ENCODE results near the gene NR1D2.
"Not testable (repeated sequence)": the region's sequence is repeated elsewhere in the genome, so short reads cannot be mapped to it uniquely, and the experiment has no call there.

NR1D2 gene

DNA sequence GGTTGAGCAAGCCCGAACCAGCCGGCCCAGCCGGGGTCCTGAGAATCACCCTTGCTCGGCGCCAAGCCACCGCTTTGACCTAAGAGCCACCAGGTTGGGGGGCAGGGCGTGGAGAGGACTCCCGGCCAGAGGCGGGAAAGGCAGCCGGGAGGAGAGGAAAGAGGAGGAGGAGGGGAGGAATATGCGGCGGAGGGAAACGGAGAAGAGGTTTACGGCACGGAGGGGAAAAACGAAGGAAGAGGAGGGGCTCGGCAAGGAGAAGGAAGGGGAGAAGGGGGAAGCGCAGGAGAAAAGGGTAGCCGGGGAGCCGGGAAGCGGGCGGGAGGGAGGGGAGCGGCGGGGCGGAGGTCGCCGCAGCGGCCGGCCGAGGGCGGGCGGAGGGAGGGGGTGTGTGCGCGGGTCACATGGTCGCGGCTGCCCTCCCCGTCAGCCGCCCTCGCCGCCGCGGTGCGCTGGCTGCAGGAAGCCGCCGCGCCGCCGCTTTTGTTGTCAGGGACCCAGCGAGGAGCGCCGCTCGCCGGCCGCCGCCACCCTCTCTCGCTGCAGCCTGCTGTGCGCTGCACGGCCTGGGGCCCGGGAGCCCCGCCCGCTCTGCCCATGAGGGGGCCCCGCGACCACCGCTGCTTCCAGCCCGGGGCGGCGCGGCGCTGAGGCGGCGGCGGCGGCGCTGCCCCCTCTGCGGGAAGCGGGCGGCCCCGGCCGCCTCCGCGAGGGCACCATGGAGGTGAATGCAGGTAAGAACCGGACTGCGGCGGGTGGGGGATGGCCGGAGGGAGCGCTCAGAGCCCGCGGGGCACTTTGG is at the start of gene NR1D2:
TSS of gene NR1D2 (plus strand) at position 426 of the 802 bp plus-strand sequence. CDS start at position 719, 293 bp downstream.
- Histone ChIP-seq H3K4me1 (ENCODE audit: control insufficient read depth, insufficient read depth, low read length) (peaks cover 26% of the 10 kb centered on the region), H3K36me3 (ENCODE audit: control insufficient read depth in 2 of 2, insufficient read depth in 2 of 2, low read length in 2 of 2) (no peaks in the 10 kb centered on the region), H3K27me3 (ENCODE audit: control insufficient read depth in 1 of 2, insufficient read depth in 2 of 2, low read length in 2 of 2) (no peaks in the 10 kb centered on the region), H3K4me3 (ENCODE audit: low read length in 2 of 2) (peak within 1 kb of the TSS; percentile 83 to 86), H3K9ac (ENCODE audit: low read length in 2 of 2) (peak within 1 kb of the TSS; percentile 76 to 85), H3K27ac (ENCODE audit: low read length) (peak within 1 kb of the TSS; percentile 76), H3K9me3 (ENCODE audit: control insufficient read depth in 2 of 2, low read length in 2 of 2) (no peaks in the 10 kb centered on the region)

DNA sequence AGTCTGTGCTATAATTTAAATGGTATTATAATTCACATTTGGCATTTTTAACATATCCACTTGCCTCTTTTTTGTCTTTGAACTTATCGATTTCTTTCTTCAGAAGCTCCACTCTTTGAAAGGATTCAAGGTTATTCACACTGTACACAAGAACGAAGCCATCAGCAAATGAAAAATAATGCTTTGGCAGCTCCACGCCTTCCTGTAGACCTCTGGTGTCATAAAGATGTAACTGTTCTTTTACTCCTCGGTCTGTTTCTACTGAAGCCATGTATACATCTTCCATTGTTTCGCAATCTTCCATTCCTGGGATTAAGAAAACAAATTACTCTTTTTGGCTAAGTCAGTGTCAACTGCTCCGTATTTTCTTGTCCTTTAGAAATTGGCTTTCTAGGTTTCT is 44.3 kb upstream of the NR1D2 start:
- Histone ChIP-seq H3K36me3 (ENCODE audit: control insufficient read depth in 2 of 2, insufficient read depth in 2 of 2, low read length in 2 of 2) (peaks cover 8 to 10% of the 10 kb centered on the region in 2 donors), H3K4me1 (ENCODE audit: control insufficient read depth, insufficient read depth, low read length) (no peaks in the 10 kb centered on the region), H3K27me3 (ENCODE audit: control insufficient read depth in 1 of 2, insufficient read depth in 2 of 2, low read length in 2 of 2) (no peaks in the 10 kb centered on the region), H3K9me3 (ENCODE audit: control insufficient read depth in 2 of 2, low read length in 2 of 2) (no peaks in the 10 kb centered on the region), H3K9ac (ENCODE audit: low read length in 2 of 2) (no peak overlapping the region), H3K27ac (ENCODE audit: low read length) (no peak overlapping the region), H3K4me3 (ENCODE audit: low read length in 2 of 2) (no peak overlapping the region)

DNA sequence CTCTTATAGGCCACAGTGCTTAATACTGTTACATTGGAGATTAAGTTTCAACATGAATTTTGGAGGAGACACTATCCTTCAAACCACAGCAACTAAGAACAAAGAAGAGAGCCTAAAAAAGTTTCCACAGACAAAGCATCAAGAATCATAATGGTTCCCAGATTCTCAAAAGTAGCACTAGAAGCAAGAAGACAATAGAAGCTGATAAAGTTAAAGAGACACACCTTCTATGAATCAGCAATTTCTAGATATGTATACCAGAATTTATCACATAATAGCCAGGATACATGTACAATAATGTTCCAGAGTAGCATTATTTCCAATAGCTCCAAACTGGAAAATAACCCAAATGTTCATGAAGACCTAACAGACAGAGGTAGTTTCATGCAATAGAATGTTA is 40.5 kb upstream of the NR1D2 start:
- peaks cover 0 to 3% of the 10 kb centered on the region in 2 donors for H3K36me3 ChIP-seq (ENCODE audit: control insufficient read depth in 2 of 2, insufficient read depth in 2 of 2, low read length in 2 of 2)

DNA sequence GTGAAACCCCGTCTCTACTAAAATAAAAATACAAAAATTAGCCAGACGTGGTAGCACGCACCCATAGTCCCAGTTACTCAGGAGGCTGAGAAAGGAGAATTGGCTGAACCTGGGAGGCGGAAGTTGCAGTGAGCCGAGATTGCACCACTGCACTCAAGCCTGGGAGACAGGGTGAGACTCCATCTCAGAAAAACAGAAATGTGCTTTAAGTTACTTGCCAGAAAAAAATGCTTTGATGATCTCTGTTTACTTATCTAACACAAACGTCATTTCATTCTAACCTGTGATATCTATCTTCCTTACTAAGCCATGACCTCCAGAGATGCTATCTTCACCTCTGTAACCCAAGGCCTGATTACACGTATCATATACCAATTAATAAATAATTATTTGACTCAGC is 35.7 kb upstream of the NR1D2 start:
- no peaks in the 10 kb centered on the region for H3K27me3 ChIP-seq (ENCODE audit: control insufficient read depth in 1 of 2, insufficient read depth in 2 of 2, low read length in 2 of 2)
- H3K4me1 ChIP-seq (ENCODE audit: control insufficient read depth, insufficient read depth, low read length), result no peaks in the 10 kb centered on the region
- H3K4me3 ChIP-seq (ENCODE audit: low read length in 2 of 2), result no peak overlapping the region
- H3K27ac ChIP-seq (ENCODE audit: low read length), result no peak overlapping the region
- no peaks in the 10 kb centered on the region for H3K9me3 ChIP-seq (ENCODE audit: control insufficient read depth in 2 of 2, low read length in 2 of 2)
- peaks cover 0 to 3% of the 10 kb centered on the region in 2 donors for H3K36me3 ChIP-seq (ENCODE audit: control insufficient read depth in 2 of 2, insufficient read depth in 2 of 2, low read length in 2 of 2)
- no peak overlapping the region for H3K9ac ChIP-seq (ENCODE audit: low read length in 2 of 2)

More for the DNA sequence above, 40.5 kb upstream of the NR1D2 start:
- Histone ChIP-seq H3K4me3 (ENCODE audit: low read length in 2 of 2) (no peak overlapping the region), H3K9ac (ENCODE audit: low read length in 2 of 2) (no peak overlapping the region), H3K4me1 (ENCODE audit: control insufficient read depth, insufficient read depth, low read length) (no peaks in the 10 kb centered on the region), H3K27ac (ENCODE audit: low read length) (no peak overlapping the region), H3K9me3 (ENCODE audit: control insufficient read depth in 2 of 2, low read length in 2 of 2) (no peaks in the 10 kb centered on the region), H3K27me3 (ENCODE audit: control insufficient read depth in 1 of 2, insufficient read depth in 2 of 2, low read length in 2 of 2) (no peaks in the 10 kb centered on the region)

DNA sequence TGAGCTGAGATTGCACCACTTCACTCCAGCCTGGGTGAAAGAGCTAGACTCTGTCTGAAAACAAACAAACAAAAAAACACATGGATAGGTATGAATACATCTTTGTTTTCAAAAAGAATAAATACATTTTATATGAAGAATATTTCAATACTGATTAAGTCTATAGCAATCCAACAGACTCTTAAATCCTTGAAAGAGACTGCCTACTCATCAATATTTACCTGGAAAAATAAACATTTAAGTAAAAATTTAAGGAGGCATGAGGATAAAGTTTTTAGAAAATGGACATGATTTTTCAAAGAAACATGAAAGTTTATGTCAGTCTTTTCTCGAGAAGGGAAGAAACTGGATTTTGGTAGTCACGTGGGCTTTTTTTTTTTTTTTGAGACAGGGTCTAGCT is 33.7 kb upstream of the NR1D2 start:
- Histone ChIP-seq H3K27ac (ENCODE audit: low read length) (no peak overlapping the region), H3K36me3 (ENCODE audit: control insufficient read depth in 2 of 2, insufficient read depth in 2 of 2, low read length in 2 of 2) (peaks cover 0 to 3% of the 10 kb centered on the region in 2 donors)

DNA sequence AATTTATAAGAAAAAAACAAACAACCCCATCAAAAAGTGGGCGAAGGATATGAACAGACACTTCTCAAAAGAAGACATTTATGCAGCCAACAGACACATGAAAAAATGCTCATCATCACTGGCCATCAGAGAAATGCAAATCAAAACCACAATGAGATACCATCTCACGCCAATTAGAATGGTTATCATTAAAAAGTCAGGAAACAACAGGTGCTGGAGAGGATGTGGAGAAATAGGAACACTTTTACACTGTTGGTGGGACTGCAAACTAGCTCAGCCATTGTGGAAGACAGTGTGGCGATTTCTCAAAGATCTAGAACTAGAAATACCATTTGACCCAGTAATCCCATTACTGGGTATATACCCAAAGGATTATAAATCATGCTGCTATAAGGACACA is 32.8 kb upstream of the NR1D2 start:
- not testable (repeated sequence) for H3K27ac ChIP-seq (ENCODE audit: low read length); H3K27me3 ChIP-seq (ENCODE audit: control insufficient read depth in 1 of 2, insufficient read depth in 2 of 2, low read length in 2 of 2); H3K4me3 ChIP-seq (ENCODE audit: low read length in 2 of 2); H3K9me3 ChIP-seq (ENCODE audit: control insufficient read depth in 2 of 2, low read length in 2 of 2); H3K9ac ChIP-seq (ENCODE audit: low read length in 2 of 2); H3K4me1 ChIP-seq (ENCODE audit: control insufficient read depth, insufficient read depth, low read length); H3K36me3 ChIP-seq (ENCODE audit: control insufficient read depth in 2 of 2, insufficient read depth in 2 of 2, low read length in 2 of 2)

More for the DNA sequence above, 33.7 kb upstream of the NR1D2 start:
- Histone ChIP-seq H3K4me1 (ENCODE audit: control insufficient read depth, insufficient read depth, low read length) (no peaks in the 10 kb centered on the region), H3K9ac (ENCODE audit: low read length in 2 of 2) (no peak overlapping the region), H3K9me3 (ENCODE audit: control insufficient read depth in 2 of 2, low read length in 2 of 2) (no peaks in the 10 kb centered on the region), H3K4me3 (ENCODE audit: low read length in 2 of 2) (no peak overlapping the region), H3K27me3 (ENCODE audit: control insufficient read depth in 1 of 2, insufficient read depth in 2 of 2, low read length in 2 of 2) (no peaks in the 10 kb centered on the region)

DNA sequence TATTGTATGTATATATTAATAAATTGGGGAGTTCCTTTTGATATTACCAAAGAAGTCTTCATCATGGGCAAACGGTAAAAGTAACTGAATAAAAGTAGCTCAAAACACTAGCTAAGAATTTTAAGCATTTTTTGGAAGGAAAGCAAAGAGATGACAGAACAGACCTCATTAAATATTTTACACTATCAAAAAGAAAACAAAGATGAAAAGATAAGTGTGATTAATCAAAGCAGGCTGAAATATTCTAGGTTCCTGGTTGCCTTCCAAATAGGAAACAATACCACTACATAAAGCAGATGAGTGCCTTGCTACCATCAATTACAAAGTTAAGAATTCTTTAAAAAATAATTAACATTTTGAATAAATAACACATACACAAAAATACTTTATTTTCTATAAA is 31.9 kb upstream of the NR1D2 start:
- Histone ChIP-seq H3K9me3 (ENCODE audit: control insufficient read depth in 2 of 2, low read length in 2 of 2) (no peaks in the 10 kb centered on the region), H3K4me1 (ENCODE audit: control insufficient read depth, insufficient read depth, low read length) (peaks cover 1% of the 10 kb centered on the region)

DNA sequence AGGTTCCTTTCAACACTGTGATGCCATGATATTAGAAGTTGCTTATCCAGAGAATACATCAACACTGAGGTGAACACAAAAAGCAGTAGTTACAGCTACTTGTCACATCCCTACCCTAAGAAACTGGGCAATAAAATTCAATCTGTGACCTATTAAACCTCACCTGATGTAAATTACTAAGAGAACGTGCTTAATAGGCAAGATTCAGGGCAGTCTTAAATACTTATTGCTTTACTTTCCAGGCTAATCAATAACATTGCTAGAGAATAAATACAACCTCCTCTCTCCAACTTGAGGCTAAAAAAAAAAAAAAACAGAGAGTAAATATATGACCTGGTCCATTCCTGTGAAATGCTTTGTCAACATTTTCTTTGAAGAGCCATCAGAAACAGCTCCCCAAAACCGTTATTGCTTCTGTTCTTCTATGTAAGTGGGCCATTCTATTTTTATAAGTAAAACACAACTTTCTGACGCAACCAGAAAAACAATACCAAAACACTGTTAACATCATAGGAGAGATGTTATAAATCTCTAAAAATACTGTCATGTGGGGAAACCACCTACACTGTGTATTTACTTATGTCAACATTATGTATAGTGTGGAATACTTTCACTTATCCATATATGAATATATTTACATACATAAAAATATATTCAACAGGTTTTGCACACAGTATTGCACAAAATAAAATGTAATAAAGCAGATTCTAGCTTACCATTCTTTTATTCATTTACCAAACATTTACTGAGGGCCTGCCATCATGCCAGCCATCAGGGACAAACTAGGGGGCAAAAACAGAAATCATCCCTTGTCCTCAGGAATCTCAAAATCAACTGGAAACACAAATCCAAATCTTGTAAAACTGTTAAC is 31.0 kb upstream of the NR1D2 start:
- H3K36me3 ChIP-seq (ENCODE audit: control insufficient read depth in 2 of 2, insufficient read depth in 2 of 2, low read length in 2 of 2), result peaks cover 2 to 7% of the 10 kb centered on the region in 2 donors
- no peaks in the 10 kb centered on the region for H3K9me3 ChIP-seq (ENCODE audit: control insufficient read depth in 2 of 2, low read length in 2 of 2)
- no peak overlapping the region for H3K4me3 ChIP-seq (ENCODE audit: low read length in 2 of 2)
- H3K9ac ChIP-seq (ENCODE audit: low read length in 2 of 2), result peak overlapping the region in 1 of 2 donors; percentile 27
- H3K4me1 ChIP-seq (ENCODE audit: control insufficient read depth, insufficient read depth, low read length), result peaks cover 9% of the 10 kb centered on the region
- no peaks in the 10 kb centered on the region for H3K27me3 ChIP-seq (ENCODE audit: control insufficient read depth in 1 of 2, insufficient read depth in 2 of 2, low read length in 2 of 2)
- H3K27ac ChIP-seq (ENCODE audit: low read length), result no peak overlapping the region

More for the DNA sequence above, 31.9 kb upstream of the NR1D2 start:
- no peaks in the 10 kb centered on the region for H3K27me3 ChIP-seq (ENCODE audit: control insufficient read depth in 1 of 2, insufficient read depth in 2 of 2, low read length in 2 of 2)
- no peak overlapping the region for H3K4me3 ChIP-seq (ENCODE audit: low read length in 2 of 2)
- peaks cover 0 to under 1% of the 10 kb centered on the region in 2 donors for H3K36me3 ChIP-seq (ENCODE audit: control insufficient read depth in 2 of 2, insufficient read depth in 2 of 2, low read length in 2 of 2)
- H3K27ac ChIP-seq (ENCODE audit: low read length), result no peak overlapping the region
- H3K9ac ChIP-seq (ENCODE audit: low read length in 2 of 2), result no peak overlapping the region

DNA sequence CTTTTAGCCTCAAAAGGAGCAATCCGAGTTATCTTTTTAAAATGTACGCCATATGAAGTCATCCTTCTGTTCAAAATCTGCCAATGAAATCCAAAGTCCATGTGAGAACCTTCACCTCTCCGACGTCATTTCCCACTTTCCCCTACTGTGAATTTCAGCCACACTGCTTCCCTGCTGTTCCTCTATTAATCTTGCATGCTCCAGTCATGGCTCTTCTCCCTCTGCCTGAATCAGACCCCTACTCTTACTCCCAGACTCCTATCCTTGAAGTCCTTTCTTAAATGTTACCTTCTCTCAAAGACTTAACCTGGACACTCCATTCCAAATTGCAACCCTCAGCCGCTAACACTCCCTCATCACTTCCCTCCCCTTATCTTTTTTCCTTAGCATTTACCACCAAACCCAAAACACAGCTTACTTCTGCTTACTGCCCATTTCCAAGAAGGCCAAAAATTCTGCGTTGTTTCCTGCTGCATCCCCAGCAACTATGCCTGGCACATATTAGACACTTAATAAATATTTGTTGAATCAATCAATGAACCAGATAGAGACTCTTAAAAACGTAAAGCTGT is 29.5 kb upstream of the NR1D2 start:
- peaks cover 8 to 15% of the 10 kb centered on the region in 2 donors for H3K36me3 ChIP-seq (ENCODE audit: control insufficient read depth in 2 of 2, insufficient read depth in 2 of 2, low read length in 2 of 2)
- no peaks in the 10 kb centered on the region for H3K27me3 ChIP-seq (ENCODE audit: control insufficient read depth in 1 of 2, insufficient read depth in 2 of 2, low read length in 2 of 2)
- no peaks in the 10 kb centered on the region for H3K9me3 ChIP-seq (ENCODE audit: control insufficient read depth in 2 of 2, low read length in 2 of 2)
- no peak overlapping the region for H3K27ac ChIP-seq (ENCODE audit: low read length)
- H3K4me1 ChIP-seq (ENCODE audit: control insufficient read depth, insufficient read depth, low read length), result peaks cover 14% of the 10 kb centered on the region
- H3K4me3 ChIP-seq (ENCODE audit: low read length in 2 of 2), result peak overlapping the region; percentile 95 to 98
- peak overlapping the region in 1 of 2 donors; percentile 86 for H3K9ac ChIP-seq (ENCODE audit: low read length in 2 of 2)

DNA sequence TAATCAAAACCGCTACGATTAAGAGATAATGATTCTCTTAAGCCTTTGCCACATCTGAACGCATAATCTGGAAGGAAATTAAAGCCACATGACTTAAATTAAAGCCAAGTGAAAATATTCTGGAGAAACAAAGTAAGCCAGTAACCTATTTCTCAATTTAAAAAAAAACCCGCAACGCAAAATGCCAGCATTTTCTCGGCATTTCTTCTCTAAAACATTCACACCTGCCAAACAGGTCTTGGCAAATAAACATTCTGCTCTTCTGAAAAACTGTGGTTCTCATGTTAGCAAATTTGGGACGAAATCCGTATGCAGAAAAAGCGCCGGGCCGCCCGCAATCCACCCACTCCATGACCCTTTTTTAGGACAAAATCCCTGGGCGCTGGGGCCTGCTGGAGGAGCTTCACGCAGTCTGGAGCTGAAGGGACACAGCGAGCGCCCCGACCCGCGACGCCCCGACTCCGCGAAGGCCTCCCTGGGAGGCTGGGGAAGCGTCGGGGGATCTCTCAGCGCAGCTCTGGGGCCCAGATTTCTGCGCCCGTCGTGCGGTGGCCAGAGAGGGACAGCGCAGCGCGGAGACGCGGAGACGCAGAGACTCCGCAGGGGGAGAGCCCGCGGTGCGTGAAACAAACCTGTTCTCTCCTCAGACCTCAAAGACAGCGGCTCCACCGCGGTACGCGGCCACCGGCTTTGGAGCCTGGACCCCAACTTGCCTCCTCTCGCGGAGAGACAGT is 28.8 kb upstream of the NR1D2 start:
- peak overlapping the region; percentile 95 to 98 for H3K4me3 ChIP-seq (ENCODE audit: low read length in 2 of 2)
- H3K27ac ChIP-seq (ENCODE audit: low read length), result peak overlapping the region; percentile 71
- peaks cover 8 to 15% of the 10 kb centered on the region in 2 donors for H3K36me3 ChIP-seq (ENCODE audit: control insufficient read depth in 2 of 2, insufficient read depth in 2 of 2, low read length in 2 of 2)
- H3K27me3 ChIP-seq (ENCODE audit: control insufficient read depth in 1 of 2, insufficient read depth in 2 of 2, low read length in 2 of 2), result no peaks in the 10 kb centered on the region
- peaks cover 14% of the 10 kb centered on the region for H3K4me1 ChIP-seq (ENCODE audit: control insufficient read depth, insufficient read depth, low read length)
- H3K9ac ChIP-seq (ENCODE audit: low read length in 2 of 2), result peak overlapping the region; percentile 86 to 92
- H3K9me3 ChIP-seq (ENCODE audit: control insufficient read depth in 2 of 2, low read length in 2 of 2), result no peaks in the 10 kb centered on the region
